HCT116 (cell line): ENCODE data around the gene VAV2. TPM values are rescaled to one million over a fixed set of nuclear protein-coding genes. Genes with fewer than 3 reads are reported as not detected.

Experiments used
- ATAC-seq: fragments of 200-7000 bp; cut with Tn5 transposase; 2 replicates; pipeline ENCODE4 v1.9.1; 2020; ENCODE audit warnings: mild to moderate bottlenecking, moderate library complexity
- BruUV-seq: library from RNA; stranded (reverse); fragments of 400-500 nt; replicated peaks from 2 replicates; lab custom pipeline; 2021; lab: Mats Ljungman, UMichigan
- CTCF ChIA-PET: fragments of 300-600 bp; sonication (Branson Sonifier 250); formaldehyde crosslinking; loops from one replicate; lab custom pipeline; 2021; ENCODE audit warnings: antibody characterized with exemption; lab: Charles Lee
- POLR2A ChIA-PET: fragments of 300-600, 350-600 bp; sonication (Branson Sonifier 250); formaldehyde crosslinking; loops from one replicate; lab custom pipeline; 2021; ENCODE audit warnings: antibody characterized with exemption; lab: Charles Lee
- RAD21 ChIA-PET, 2 experiments: fragments of 300-600 bp; sonication (Branson Sonifier 250); formaldehyde crosslinking; loops; one replicate each; lab custom pipeline; 2023; ENCODE audit warnings: low total read pairs in 2 of 2; ENCODE audit not compliant: uncharacterized antibody in 2 of 2, unreplicated experiment in 2 of 2, low non-redundant PET in 1 of 2; lab: Charles Lee
- DNase-seq: peaks from one replicate; pipeline ENCODE4 v3.0.0-alpha.2; 2010; ENCODE audit warnings: low read depth, low spot score
- H2AFZ ChIP-seq: fragments of 200-600 bp; shearing (Covaris generic), sonication (generic); 2 replicates; pipeline ENCODE4 v1.6.1; 2017; ENCODE audit warnings: low read depth, mixed run types, mixed read lengths, antibody characterized with exemption, low read length; ENCODE audit not compliant: poor library complexity, severe bottlenecking
- H3K27ac ChIP-seq: 2 replicates; pipeline ENCODE4 v1.5.1; 2012; ENCODE audit warnings: low read depth, low read length
- H3K27me3 ChIP-seq: fragments of 200-600 bp; sonication (generic); 2 replicates; pipeline ENCODE4 v1.6.1; 2016; ENCODE audit warnings: mixed run types, low read length, mixed read lengths; ENCODE audit not compliant: insufficient read depth
- H3K36me3 ChIP-seq, 2 experiments: fragments of 200-500 bp in 1 of 2; fragments of 200-600 bp in 1 of 2; sonication (Bioruptor generic) in 1 of 2; sonication (generic) in 1 of 2; 2 replicates each; pipeline versions ENCODE4 v1.5.1 to v1.6.1; 2014 to 2016; ENCODE audit warnings: low read length in 2 of 2, inconsistent platforms in 1 of 2, mixed read lengths in 1 of 2, mixed run types in 1 of 2; ENCODE audit not compliant: insufficient read depth in 2 of 2, control insufficient read depth in 1 of 2
- H3K4me1 ChIP-seq, 2 experiments: fragments of 200-600 bp in 1 of 2; sonication (generic) in 1 of 2; 2 replicates each; pipeline versions ENCODE4 v1.5.1 to v1.6.1; 2012 to 2017; ENCODE audit warnings: low read length in 2 of 2, inconsistent platforms in 1 of 2, mild to moderate bottlenecking in 1 of 2, mixed read lengths in 1 of 2, mixed run types in 1 of 2, moderate library complexity in 1 of 2; ENCODE audit not compliant: insufficient read depth in 2 of 2, control insufficient read depth in 1 of 2
- H3K4me2 ChIP-seq: fragments of 200-600 bp; sonication (generic); 2 replicates; pipeline ENCODE4 v1.6.1; 2017; ENCODE audit warnings: mixed run types, low read length, mixed read lengths
- H3K4me3 ChIP-seq, 2 experiments: fragments of 200-600 bp in 1 of 2; sonication (generic) in 1 of 2; replicated peaks in 1 of 2; 2 replicates each; pipeline ENCODE4 v1.5.1; 2011 to 2016; ENCODE audit warnings: low read length in 2 of 2, control low read depth in 1 of 2, low read depth in 1 of 2, mild to moderate bottlenecking in 1 of 2, mixed read lengths in 1 of 2, mixed run types in 1 of 2
- H3K79me2 ChIP-seq: fragments of 200-600 bp; sonication (generic); 2 replicates; pipeline ENCODE4 v1.6.1; 2017; ENCODE audit warnings: mild to moderate bottlenecking, mixed run types, low read length, moderate library complexity, mixed read lengths; ENCODE audit not compliant: insufficient read depth
- H3K9ac ChIP-seq: fragments of 200-600 bp; sonication (generic); 2 replicates; pipeline ENCODE4 v1.6.1; 2016; ENCODE audit warnings: low read length, mixed read lengths
- H3K9me2 ChIP-seq: fragments of 200-600 bp; sonication (generic), shearing (Covaris generic); 2 replicates; pipeline ENCODE4 v1.6.1; 2017; ENCODE audit warnings: mixed run types, mild to moderate bottlenecking, moderate library complexity; ENCODE audit not compliant: insufficient read depth
- H3K9me3 ChIP-seq, 2 experiments: fragments of 200-500 bp in 1 of 2; fragments of 200-600 bp in 1 of 2; sonication (Bioruptor generic) in 1 of 2; sonication (generic) in 1 of 2; 2 replicates each; pipeline ENCODE4 v1.6.1; 2014 to 2017; ENCODE audit warnings: low read length in 2 of 2, mixed read lengths in 2 of 2, inconsistent platforms in 1 of 2, low read depth in 1 of 2, mild to moderate bottlenecking in 1 of 2, mixed run types in 1 of 2, moderate library complexity in 1 of 2; ENCODE audit not compliant: control insufficient read depth in 1 of 2, insufficient read depth in 1 of 2
- H4K20me1 ChIP-seq: fragments of 200-600 bp; sonication (generic), shearing (Covaris generic); 2 replicates; pipeline ENCODE4 v1.6.1; 2017; ENCODE audit warnings: mixed run types, mild to moderate bottlenecking, moderate library complexity; ENCODE audit not compliant: insufficient read depth
- ATF3 ChIP-seq: IDR thresholded peaks from 2 replicates; pipeline ENCODE4 v1.6.1; 2012
- CEBPB ChIP-seq: IDR thresholded peaks from 2 replicates; pipeline ENCODE4 v1.6.1; 2012; ENCODE audit warnings: low read depth
- EGR1 ChIP-seq: IDR thresholded peaks from 2 replicates; pipeline ENCODE4 v1.6.1; 2012; ENCODE audit warnings: low read depth
- ELF1 ChIP-seq: IDR thresholded peaks from 2 replicates; pipeline ENCODE4 v1.6.1; 2012; ENCODE audit warnings: low read depth, borderline replicate concordance
- EZH2 ChIP-seq: fragments of 200-600 bp; sonication (generic); IDR thresholded peaks from 2 replicates; pipeline ENCODE4 v1.6.1; 2017; ENCODE audit warnings: antibody characterized with exemption, mixed run types
- EZH2phosphoT487 ChIP-seq: fragments of 200-600 bp; IDR thresholded peaks from 2 replicates; pipeline ENCODE4 v1.6.1; 2018; ENCODE audit warnings: antibody characterized with exemption, borderline replicate concordance
- JUND ChIP-seq: IDR thresholded peaks from 2 replicates; pipeline ENCODE4 v1.6.1; 2012
- RAD21 ChIP-seq: IDR thresholded peaks from 2 replicates; pipeline ENCODE4 v1.6.1; 2012; ENCODE audit warnings: low read depth, mild to moderate bottlenecking
- REST ChIP-seq: IDR thresholded peaks from 2 replicates; pipeline ENCODE4 v1.6.1; 2012; ENCODE audit warnings: low read depth
- SP1 ChIP-seq: IDR thresholded peaks from 2 replicates; pipeline ENCODE4 v1.6.1; 2012; ENCODE audit warnings: low read depth
- TCF7L2 ChIP-seq: IDR thresholded peaks from 2 replicates; pipeline ENCODE4 v1.7.0; 2011; ENCODE audit warnings: borderline replicate concordance, inconsistent platforms; ENCODE audit not compliant: insufficient read depth, insufficient read length; ENCODE audit errors: extremely low read depth
- YY1 ChIP-seq: IDR thresholded peaks from 2 replicates; pipeline ENCODE4 v1.6.1; 2011; ENCODE audit warnings: low read length, low read depth, moderate library complexity, mild to moderate bottlenecking; ENCODE audit not compliant: insufficient replicate concordance; ENCODE audit errors: extremely low read depth
- intact Hi-C: fragments of 100-400 bp; cut with micrococcal nuclease; formaldehyde crosslinking; loops from 2 replicates; pipeline ENCODE4 v1.10.0; 2022
- total RNA-seq: library from RNA; stranded (reverse); gene quantifications from one replicate; pipeline ENCODE4 v1.2.1, GENCODE V29; 2021; ENCODE audit not compliant: unreplicated experiment

Gene VAV2
- total RNA-seq, 1 experiment from 2014 or later = 33.2 TPM

- no peak overlapping the region for H3K4me2 ChIP-seq
- peaks cover 85% of the 10 kb centered on the region for H3K79me2 ChIP-seq
- H3K27ac ChIP-seq = no peak overlapping the region
- DNase-seq = no peak
- TF ChIP-seq ELF1 (no peak), EZH2phosphoT487 (no peak), EZH2 (no peak), EGR1 (no peak), JUND (no peak), SP1 (no peak), RAD21 (no peak), YY1 (no peak)
- POLR2A ChIA-PET = no interaction called here
- peaks cover 0 to 7% of the 10 kb centered on the region in 2 experiments; a peak in 1 of 4 replicates for H3K4me1 ChIP-seq
- CTCF ChIA-PET = no interaction called here
- intact Hi-C loops = no loop called here
- no peaks in the 10 kb centered on the region; a peak in 3 of 4 replicates for H3K9me3 ChIP-seq
- H3K9ac ChIP-seq = no peak overlapping the region
- no peaks in the 10 kb centered on the region for H3K27me3 ChIP-seq
- ATAC-seq = no peak
- no TSS peak for BruUV-seq
- no peak overlapping the region for H2AFZ ChIP-seq
- no peaks in the 10 kb centered on the region for H3K36me3 ChIP-seq
- no peak overlapping the region for H3K4me3 ChIP-seq
- H3K9me2 ChIP-seq = no peaks in the 10 kb centered on the region
- no peaks in the 10 kb centered on the region for H4K20me1 ChIP-seq
- RAD21 ChIA-PET = no interaction called here
Observed at GRCh38 chr9:133963166-133963565, 29.0 kb downstream of the VAV2 start.

GRCh38 chr9:133962341-133962740 is 29.8 kb downstream of the VAV2 start:
- H3K27me3 ChIP-seq = no peaks in the 10 kb centered on the region
- H3K27ac ChIP-seq = no peak overlapping the region
- no peak for ATAC-seq
- H3K9me2 ChIP-seq = no peaks in the 10 kb centered on the region
- intact Hi-C loops = no loop called here
- H3K4me1 ChIP-seq = peaks cover 0 to 7% of the 10 kb centered on the region in 2 experiments; a peak in 1 of 4 replicates
- no peak overlapping the region for H3K4me3 ChIP-seq
- no TSS peak for BruUV-seq
- no peak overlapping the region for H3K4me2 ChIP-seq
- H4K20me1 ChIP-seq = no peaks in the 10 kb centered on the region
- no peaks in the 10 kb centered on the region; a peak in 3 of 4 replicates for H3K9me3 ChIP-seq
- no peaks in the 10 kb centered on the region for H3K36me3 ChIP-seq
- no peak for DNase-seq
- RAD21 ChIA-PET = no interaction called here
- TF ChIP-seq CEBPB = no peak
- no peak for TF ChIP-seq TCF7L2
- no peak for TF ChIP-seq REST
- TF ChIP-seq ATF3 = no peak
- no peak overlapping the region for H3K9ac ChIP-seq
- peaks cover 77% of the 10 kb centered on the region for H3K79me2 ChIP-seq
- POLR2A ChIA-PET = no interaction called here
- CTCF ChIA-PET = no interaction called here
- H2AFZ ChIP-seq = no peak overlapping the region
